ENCODE measurements around the gene TRIM31.
A peak's percentile ranks its signal among the peaks of the same experiment; 100 is the strongest.

The TRIM31 gene

DNA sequence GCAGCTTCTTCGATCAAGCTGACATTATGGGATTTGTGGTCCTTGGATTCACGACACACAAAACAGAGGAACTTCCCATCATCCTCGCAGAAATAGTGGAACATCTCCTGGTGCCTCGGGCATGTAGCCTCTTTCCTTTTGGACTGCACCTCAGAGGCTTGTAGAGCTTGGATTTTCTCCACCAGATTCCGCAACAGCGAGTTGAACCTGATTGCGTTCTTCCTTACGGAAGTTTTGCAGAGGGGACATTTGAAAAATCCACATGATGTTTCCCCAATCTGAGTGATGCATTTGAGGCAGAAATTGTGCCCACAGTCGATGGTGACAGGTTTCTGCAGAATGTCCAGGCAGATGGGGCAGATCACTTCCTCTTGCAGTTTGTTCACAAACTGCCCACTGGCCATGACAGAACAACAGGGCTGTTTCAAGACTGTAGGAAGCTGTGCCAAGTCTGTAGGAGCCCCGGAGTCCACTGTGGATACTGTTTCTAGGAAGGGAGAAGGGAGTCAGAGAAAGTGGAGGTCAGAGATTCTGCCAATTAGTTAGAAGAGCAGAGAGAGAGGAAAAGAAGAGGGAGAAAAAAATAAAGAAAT, 392 bp downstream of the TRIM31 start:
- no peak for DNase-seq

DNA sequence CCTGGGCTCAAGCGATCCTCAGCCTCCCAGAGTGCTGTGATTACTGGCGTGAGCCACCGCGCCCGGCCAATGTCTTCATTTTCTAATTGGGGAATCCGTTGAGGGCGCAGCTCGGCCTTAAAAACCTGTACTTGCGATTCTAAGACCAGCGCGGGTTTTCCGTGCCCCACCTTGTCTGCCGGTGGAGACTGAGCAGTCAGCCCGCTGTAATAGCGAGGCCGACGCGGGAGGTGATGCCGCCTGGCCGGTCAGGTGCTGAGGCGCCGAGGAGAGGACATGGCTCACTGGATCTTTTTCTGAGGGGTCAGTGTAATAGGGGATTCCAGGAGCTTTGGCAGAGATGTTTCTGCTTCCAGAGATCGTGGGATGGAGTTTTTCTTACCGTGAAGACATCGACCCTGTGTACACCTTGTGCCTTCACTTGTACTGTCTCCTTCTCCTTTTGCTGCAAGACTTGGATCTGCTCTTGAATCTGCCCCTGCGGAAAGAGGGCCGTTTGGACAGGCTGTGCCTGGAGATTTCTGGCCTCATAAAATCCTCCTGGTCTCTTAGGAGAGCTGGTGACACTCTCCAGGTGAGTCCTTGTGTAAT, 1.5 kb downstream of the TRIM31 start:
- no peak for DNase-seq

DNA sequence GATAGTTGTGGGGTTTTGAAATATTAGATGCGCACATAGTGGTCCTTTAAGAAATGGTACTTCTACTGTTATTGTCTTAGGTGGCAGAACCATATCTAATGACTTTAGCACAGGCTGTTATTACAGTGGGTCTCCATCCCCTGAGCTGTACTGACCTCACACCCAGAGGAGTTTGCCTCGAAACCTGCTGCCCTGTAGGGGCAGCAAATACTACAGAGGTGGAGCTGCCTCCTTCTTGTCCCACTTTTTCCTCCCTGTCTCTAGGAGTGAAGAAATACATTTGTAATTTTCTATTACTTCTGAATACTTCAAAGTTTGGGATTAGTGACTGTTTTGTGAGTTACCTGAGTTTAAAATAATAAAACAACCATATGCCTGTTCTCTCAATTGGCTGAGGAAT, 8.2 kb downstream of the TRIM31 start:
- no peak for DNase-seq

DNA sequence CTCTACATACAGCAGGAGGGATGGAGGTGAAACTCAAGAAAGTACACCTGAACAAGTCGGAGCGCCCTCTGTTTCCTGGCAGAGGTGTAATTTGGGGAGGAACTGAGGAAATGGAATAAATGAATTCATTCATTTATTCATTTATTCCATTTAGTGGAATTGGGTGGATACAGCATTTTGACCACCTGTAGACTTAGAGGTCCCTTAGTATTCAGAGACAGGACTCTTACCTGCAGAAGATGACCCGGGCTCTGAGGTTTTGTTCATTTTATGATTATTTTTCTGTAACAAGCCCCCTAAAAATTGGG, 9.1 kb downstream of the TRIM31 start:
- no peak for DNase-seq

DNA sequence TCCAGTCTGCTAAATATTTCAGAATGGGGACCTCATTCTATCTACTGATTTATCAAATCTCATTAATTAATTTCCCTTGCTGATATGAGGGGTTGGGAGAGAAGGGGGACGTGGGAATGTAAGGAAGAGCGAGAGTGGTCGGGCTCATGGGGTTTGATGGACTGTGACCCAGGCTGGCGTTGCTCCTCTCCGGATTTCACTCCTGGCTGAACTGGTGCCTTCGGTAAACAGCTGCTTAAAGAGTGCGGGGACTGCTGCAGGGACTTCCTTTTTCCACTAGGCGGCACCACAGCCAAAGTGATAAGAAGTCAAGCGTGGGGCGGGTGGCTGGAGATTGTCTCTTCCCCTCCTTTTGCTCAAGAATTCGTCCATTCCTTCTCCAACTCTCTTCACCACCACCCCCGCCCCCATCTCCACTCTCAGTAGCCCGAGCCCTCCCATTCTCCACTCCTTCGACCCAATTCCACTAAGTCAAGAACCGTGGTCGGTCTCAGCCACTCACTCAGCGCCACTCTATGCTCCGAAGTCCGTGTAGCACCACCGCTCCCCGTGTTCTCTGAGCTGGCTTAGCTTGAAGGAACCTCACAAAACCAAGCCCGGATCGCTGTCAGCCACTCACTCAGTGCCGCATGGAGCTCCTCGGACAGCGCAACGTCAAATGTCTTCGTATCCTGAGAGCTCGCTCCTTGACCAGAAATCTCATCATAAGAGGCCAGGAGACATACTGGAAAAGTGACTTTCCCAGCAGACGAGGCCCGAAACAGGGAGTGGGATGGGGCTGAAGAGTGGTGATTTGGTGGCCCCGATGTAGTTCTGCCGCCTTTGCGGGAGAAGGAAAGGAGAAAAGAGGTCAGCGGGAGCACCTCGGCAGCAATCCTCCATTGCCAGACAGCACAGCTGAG, 9.7 kb downstream of the TRIM31 start:
- DNase-seq = peak; percentile 59 to 85 (median 74)

DNA sequence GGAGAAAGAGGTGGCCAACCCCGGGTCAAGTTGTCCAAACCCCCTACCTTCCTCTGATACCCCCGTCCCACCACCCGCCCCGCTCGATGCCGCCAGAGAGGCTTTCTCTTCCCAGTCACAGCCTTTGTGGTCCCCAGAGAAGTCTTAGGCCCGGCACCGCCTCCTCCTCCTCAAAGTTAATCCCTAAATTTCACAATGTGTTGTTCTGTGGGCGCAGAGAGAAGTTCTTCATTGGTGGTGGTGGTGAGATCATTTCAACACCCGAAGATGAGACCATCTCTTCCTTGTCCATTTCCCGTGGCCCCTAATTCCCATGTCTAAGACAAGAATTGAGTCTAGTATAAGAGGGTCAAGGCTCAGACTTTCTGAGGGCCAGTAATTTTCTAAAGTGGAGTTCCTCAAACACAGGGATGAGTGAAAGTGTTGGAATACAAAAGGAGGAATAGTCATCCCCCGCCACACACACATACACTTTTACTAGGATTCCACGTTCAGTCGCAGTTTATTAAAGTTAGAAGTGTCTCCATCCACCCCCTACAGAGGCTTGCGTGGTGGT, 10.4 kb downstream of the TRIM31 start:
- no peak for DNase-seq

DNA sequence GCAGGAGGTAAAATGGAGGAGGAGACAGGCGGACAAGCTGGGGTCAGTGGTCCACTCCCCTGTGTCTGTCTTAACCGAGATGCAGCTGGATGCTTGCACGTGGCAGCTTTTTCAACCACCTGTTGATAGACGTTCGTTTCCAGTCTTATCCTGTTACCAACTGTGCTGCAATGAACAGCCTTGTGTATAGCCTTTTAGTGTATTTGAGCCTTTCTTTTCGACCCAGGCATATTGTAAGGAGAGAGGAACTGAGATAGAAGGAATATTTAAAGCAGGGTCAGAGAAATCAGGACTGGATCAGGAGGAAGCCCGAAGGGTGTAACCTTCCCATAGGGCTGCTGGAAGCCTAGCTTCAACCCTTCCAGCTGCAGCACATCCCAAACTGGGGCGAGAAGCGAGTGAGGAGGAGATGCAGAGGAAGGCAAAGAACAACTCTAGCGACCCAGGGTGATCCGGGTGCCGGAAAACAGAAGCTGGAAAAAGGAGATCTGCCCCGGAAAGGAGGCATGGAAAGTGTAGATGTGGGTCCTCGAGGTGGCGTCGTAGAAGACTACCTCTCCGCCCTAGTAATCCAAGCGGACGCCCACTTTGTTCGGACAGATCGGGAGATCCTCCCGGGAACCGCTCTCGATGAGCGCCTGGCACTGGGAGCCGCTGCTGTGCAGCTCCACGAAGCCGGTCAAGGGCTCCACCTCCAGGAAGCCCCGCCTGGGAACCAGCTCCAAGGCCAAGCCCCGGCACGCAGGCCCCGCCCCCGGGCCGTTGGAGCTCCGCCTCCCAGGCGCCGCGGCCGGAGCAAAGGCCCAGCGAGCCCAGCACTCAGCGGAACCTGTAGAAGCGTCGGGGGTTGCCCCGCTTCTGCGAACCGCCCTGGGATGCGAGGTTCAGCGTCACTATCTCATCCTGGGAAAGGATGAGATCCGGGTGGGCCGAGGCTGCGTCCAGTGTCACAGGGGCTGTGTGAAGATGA, 11.2 kb downstream of the TRIM31 start:
- DNase-seq = peak; percentile 58 to 66 (median 62)

DNA sequence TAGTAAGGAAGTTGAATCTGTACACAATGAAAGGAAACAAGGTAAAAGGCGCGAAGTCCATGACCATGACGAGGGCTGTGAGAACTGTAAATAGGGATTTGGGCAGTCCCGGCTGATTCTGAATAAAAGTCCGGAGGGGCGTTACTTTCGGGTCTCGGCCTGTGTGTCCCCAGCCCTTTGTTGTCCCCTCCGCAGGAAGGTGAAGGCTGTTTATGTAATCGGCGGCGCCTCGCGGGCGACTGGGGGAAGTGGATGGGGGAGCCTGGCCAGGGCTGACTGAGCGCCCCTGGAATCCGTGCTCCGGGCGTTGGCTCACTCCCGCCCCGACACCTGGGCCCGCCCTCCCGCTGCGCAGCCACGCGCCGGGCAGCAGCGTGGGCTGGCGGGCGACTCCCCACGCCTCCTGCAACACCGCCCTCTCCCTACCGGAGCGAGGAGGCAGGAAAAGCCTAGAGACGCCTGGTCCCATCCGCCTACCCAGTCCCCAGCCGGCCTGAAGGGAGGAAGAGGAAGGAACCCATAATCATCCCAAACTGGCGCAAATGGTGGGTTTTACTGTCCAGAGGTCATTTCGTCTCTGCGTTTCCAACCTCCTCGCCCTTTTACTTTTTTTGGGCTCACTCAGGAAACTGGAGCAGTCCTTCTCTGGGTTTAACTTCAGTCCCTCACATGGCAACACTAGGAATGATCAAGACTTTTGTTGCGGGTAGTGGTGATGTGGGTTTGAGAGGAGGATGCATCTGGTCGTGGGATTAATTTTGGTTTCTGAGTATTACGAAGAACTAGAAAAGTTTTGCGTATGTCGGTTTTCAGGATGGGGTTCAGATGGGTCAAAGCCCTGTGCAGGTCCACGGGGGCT, 12.1 kb downstream of the TRIM31 start:
- DNase-seq = peak in 1 of 5 donors; percentile 18

DNA sequence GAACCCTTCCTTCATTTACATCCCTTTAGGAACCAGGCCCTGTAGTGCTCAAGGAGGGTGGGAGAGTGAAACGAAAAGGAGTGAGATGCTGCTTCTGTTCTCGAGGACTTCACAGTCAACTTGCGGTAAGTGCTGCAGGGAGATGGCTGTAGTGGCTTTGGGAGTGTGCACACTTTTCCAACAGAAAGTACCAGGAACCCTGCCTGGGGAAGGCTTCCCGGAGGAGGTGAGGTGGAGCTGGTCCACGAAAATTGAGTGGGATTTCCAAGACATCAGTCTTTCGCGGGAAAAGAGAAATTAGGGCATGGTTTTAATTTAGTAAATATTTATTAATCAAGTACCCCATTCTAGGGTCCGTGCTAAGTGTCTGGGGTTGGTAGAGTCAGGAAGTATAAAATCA, 12.7 kb downstream of the TRIM31 start:
- DNase-seq = no peak

DNA sequence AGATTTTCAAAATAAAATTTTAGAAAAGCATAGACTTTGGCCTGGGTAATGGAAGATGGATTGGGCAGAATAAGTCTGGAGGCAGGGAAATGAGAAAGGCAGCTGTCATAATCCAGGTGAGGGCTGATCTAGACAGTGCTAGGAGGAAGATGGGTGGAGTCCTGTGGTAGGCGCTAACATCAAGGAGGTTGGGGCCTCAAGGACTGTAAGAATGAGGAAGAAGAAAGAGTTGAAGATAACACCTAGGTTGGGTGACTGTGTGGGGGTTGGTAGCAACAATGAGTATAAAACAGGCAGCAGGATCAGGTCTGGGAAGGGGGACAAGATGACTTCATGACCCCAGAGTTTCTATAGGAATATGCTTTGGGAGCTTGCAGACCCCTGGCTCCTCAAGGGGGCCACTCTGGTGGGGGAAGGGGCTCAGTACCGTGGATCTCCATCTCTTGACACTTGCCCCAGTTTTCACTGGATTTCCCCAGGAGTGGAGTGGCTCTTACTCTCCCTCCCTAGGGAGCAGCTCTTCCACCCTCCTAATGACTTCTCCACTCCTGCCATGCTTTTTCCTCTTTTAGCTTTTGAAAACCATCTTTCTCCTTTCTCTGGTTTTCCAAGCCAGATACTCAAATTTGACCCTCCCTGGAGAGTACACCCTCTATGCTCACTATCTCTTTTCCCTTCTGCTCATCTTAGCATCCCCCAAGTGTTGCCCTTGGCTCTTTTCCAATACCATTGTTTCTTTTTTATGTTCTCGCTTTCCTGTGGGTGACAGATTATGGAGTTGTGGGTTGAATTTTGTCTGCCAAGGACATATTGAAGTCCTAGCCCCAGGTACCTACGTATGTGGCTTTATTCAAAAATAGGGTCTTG, 14.8 kb downstream of the TRIM31 start:
- DNase-seq = no peak

DNA sequence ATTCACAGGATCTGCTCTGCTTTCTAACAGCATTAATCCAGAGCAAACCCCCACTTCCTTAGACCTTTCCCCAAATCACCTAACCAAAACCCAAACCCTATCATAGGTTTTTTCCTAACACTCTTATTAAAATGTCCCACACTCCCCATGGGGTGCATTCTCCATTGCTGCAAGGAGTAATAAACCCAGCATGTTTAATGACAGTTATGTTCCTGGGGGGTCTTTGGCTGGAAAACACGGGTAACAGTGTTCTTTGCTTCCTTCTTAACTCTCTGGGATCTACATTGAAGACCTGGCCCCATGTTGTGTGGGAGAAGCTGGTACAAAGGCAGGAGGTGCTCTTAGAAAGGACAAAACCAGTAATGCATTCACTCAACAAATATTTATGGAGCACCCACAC, 16.1 kb downstream of the TRIM31 start:
- no peak for DNase-seq

DNA sequence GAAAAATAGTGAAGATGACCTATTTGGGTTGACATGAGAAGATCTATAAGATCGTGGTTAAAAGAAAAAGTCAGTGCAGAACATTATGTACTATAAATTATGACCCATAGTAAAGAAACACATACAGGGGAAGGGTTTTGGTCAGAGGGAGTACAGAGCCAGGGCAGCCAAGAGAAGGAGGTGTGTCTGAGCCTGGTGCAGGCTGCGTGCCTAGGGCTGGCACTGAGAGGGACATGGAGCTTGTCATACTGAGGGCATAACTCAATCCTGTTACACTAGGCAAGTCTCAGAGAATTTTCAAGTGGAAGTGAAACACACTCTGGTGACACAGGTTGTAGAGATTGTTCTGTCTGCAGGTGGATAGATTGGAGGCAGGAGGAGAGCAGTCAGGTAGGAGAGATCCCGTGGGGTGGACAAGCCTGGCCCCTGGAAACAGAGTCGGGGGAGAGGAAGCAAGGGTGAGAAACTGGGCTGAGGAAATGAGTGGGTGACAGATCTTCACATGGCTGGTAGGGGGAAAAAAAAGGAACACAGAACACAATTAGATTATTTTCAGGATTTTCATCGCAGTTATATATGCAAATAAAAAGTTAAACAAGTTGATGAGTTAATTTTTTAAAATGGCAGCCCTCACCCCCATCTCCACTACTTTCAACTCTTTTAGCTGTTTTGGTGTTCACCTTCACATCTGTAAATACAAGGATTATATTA, 18.8 kb downstream of the TRIM31 start:
- no peak for DNase-seq

DNA sequence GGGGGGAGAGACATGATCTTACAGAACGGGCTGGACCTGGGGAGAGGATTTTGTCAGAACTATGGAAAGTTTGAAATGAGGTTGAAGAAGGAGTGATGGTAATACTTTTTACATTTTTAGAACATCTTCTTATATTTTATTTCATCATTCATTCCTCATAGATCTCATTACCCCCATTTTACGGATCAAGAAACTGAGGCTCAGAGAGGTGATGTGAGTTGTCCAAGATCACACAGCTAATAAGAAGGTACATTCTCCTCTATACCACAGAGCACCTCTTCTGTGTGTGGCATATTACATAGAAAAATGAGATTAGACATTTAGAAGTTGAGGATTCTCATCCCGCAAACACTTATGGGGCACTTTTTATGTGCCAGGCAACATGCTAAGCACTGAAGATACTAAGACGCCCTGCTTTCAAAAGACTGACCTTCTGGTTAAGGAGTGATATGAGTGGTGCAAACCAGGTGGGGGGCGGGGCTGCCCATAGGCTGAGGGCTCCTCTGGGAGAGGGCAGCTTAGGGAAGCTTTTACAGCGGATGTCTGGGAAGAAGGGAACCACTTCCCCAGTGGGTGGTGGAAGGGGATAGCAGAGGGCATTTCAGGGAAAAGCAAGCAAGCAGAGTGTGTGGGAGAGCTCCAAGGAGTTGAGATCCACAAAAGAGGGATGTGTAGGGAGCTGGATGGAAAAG, 19.9 kb downstream of the TRIM31 start:
- no peak for DNase-seq

DNA sequence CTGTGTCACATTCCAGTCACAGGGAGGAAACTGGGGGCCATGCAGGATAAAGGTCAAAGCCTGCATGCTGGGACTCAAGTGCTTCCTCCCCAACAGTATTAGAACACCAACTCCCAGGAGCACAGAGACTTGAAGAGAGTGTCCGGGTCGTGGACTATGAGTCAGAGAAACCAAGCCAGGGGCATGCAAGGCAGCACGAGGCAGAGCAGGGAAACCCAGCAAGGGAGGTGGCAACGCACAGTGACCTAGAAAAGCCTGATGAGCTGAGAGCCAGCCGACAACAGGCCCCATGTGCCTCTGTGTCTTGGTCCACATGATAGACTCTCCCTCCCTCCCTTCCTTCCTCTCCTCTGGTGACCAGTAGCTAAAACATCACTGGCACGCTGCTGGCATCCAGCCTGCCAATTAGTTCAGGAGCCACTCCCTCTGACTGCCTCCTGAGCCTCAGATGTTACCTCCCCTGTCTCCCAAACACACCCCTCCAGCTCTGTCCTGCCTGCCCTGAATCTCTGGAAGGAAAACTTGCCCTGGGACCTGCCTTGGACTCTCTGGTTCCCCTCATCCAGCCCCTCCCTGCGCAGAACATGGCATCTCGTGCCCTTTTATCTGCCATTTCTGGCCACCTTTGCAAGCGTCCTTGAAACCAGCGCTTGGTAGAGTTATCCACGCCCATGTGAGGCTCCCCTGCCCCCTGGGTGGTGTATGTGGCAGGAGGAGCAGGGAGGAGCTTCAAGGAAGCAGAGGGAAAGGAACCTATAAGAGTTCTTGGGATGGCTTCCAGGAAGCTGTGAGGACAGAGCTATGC, 21.1 kb downstream of the TRIM31 start:
- DNase-seq = no peak

DNA sequence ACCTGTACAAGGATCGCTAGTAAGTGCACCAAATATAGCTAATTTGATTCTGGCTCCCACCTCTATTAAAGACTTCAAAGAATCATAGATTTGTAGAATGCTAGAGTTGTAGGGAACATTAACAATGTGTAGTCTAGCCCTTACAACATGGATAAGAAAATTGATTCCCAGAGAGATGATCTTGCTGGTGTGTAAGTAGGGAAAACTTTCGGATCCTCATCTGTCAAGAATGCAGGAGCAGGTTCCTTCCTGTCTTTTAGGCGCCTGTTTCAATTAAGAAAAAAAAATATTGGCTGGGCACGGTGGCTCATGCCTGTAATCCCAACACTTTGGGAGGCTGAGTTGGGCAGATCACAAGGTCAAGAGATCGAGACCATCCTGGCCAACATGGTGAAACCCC, 25.0 kb downstream of the TRIM31 start:
- DNase-seq = no peak

DNA sequence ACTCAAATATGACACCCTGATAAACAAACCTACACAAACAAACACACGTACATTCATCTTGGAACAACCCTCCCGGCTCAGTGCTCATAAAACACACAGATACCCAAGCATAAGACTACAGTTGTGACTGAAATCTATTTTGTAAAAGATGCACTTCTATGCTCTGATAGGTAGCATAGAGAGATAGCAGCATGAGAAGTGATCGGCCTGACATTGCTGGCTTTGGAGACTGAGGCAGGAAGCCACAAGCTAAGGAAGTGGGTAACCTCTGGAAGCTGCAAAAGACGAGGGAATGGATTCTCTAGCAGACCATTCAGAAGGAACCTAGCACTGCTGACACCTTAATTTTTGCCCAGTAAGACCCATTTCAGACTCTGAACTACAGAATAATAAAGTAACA, 35.7 kb downstream of the TRIM31 start:
- DNase-seq = no peak

DNA sequence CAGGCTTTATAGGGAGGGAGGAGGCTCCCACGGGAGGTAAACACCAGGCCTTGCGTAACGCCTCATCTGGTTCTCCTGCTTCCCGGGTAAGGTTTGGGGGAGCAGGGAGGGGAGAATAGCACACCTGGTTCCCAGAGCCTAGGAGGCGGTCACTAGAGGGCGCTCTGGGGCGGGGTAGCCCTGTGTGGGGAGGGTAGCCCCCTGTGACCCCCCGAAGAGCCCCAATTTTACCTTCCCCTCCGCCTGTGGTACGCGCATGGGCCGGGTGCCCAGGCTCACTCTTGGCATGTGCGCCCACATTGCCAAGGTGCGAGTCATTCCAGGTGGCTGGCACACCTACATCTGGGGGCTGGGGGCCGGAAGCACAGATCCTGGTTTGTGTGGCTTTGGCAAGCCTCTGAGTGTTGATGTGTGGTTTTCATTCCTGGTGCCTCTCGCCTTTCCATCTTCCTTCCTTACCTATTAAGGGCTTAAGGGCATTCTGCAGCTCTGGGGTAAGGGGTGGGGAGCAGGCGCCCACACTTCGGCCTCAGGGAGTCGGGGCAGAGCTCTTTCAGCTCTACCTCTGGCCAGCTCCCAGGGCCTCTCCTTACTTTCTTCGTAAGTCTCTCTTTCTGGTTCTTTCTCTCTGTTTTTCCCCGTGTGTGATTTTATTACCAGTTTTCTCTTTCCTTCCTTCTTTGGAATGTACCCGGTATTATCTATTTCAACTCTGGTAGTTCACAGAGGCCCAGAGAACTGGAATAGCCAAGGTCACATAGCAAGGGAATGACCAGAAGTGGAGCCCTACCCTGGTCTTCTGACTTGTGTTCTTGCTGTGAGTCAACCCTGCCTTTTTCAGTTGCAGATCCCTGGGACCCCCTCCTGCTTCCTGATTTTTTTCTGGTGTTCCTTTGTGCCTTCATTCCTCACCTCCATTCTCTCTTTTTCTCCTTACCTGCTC, 36.8 kb downstream of the TRIM31 start:
- DNase-seq = no peak

All from T-helper 1 cell (primary cell).